IPS DF 6.9 (cell line): ENCODE measurements around the gene NECTIN4.

Experiments used
- DNase-seq: peaks from one replicate; pipeline ENCODE4 v3.0.0-alpha.2; 2013; ENCODE audit warnings: low read depth, low spot score
- H3K27ac ChIP-seq: one replicate; pipeline ENCODE4 v1.5.1; 2013; ENCODE audit warnings: low read length, control low read depth
- H3K27me3 ChIP-seq: 2 replicates; pipeline ENCODE4 v1.6.1; 2013; ENCODE audit warnings: mild to moderate bottlenecking, low read length; ENCODE audit not compliant: control insufficient read depth, insufficient read depth
- H3K36me3 ChIP-seq: 2 replicates; pipeline ENCODE4 v1.6.1; 2013; ENCODE audit warnings: low read length; ENCODE audit not compliant: control insufficient read depth, insufficient read depth
- H3K4me1 ChIP-seq: 2 replicates; pipeline ENCODE4 v1.6.1; 2013; ENCODE audit warnings: low read length; ENCODE audit not compliant: control insufficient read depth, insufficient read depth
- H3K4me3 ChIP-seq: 2 replicates; pipeline ENCODE4 v1.5.1; 2013; ENCODE audit warnings: mild to moderate bottlenecking, low read length
- H3K9me3 ChIP-seq: 2 replicates; pipeline ENCODE4 v1.6.1; 2013; ENCODE audit warnings: low read length, inconsistent platforms; ENCODE audit not compliant: control insufficient read depth, insufficient read depth
- WGBS: extraction: QIAGEN DNeasy Blood & Tissue Kit; methylation state at CpG from one replicate; pipeline ENCODE4 v1.1.7; 2013; ENCODE audit warnings: mixed read lengths, missing lambda C conversion rate; ENCODE audit not compliant: insufficient read length, insufficient coverage; 5-methylcytosine and 5-hydroxymethylcytosine counted together

NECTIN4 gene

DNA sequence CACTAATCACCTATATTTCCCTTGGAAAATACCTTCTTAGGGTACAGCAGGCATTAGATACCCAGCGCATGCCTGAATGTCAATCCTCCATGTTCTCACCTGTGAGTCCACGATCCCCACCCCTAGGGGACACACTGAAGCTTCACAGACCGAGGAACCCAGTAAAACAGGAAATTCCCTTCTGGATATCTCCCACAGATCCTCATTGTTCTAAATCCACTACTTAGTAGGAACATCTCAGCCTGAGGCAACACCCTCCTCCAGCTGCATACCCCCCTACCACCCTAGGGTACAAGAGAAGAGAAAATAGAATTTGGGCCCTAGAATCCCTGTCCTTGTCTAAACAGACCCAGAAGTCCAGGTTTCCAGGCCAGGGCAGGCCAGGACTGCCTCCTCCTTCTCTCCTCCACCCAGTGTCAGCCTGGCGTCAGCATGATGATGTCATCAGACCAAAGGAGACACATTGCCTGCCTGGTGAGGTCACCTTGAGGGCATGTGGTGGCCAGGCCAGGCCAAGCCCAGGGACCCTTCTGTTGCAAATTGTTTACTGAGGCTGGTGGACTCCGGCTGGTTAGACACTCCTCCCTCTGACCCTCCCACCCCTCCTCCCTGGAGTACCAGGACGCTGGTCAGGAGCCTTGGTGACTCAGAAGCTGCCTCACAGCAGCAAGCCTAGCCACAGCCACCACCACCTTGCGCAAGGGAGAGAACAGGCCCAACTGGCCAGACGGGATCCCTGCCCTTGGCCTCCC is 6.2 kb downstream of the NECTIN4 start:
- no peak overlapping the region for H3K27ac ChIP-seq
- no peak overlapping the region for H3K4me3 ChIP-seq
- no peaks in the 10 kb centered on the region for H3K36me3 ChIP-seq
- DNase-seq, result no peak
- H3K4me1 ChIP-seq, result no peaks in the 10 kb centered on the region
- no CpG with 5 or more reads among the region's 8 CpGs for WGBS
- H3K9me3 ChIP-seq, result no peaks in the 10 kb centered on the region
- H3K27me3 ChIP-seq, result no peaks in the 10 kb centered on the region

DNA sequence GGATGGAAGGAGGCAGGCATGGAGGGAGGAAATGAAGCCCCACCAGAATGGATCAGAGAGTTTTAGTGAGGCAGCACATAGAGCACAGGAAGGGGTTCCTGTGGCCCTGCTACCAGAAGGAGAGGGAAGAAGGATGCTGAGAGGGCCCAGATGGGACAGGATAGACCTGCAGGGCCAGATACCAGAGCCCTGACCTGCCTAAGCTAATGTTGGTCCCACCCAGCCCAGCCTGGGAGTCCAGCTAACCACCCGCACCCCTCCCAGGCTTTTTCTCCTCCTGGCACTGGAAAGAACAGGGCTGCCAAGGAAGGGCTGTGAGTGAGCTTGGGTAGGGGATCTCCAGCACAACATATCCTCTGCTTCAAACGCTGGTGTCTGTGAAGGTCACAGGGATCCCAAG is 6.9 kb downstream of the NECTIN4 start:
- no peaks in the 10 kb centered on the region for H3K27me3 ChIP-seq
- H3K4me1 ChIP-seq, result no peaks in the 10 kb centered on the region
- no peak for DNase-seq
- no peaks in the 10 kb centered on the region for H3K9me3 ChIP-seq
- H3K36me3 ChIP-seq, result no peaks in the 10 kb centered on the region
- no peak overlapping the region for H3K27ac ChIP-seq
- no peak overlapping the region for H3K4me3 ChIP-seq
- WGBS, result no CpG with 5 or more reads among the region's 2 CpGs

DNA sequence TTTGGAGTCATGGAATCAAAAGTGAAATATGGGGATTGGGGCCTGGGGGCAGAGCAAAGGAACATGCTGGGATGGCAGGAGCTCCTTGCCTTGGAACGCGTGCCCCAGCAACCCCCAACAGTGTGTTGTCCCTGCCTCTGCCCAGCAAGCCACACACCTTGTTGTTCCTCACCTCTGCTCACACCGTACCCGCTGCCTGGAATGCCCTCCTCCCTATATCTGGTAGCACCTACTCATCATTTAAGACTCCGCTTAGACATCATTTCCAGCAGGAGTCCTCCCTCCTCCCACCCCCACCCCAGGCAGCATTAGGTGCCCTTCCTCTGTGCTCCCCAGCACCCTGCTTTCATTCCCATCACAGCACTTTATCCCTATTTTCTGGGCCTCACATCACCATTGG is 7.8 kb downstream of the NECTIN4 start:
- H3K4me3 ChIP-seq, result no peak overlapping the region
- no peaks in the 10 kb centered on the region for H3K4me1 ChIP-seq
- H3K9me3 ChIP-seq, result no peaks in the 10 kb centered on the region
- H3K27me3 ChIP-seq, result no peaks in the 10 kb centered on the region
- DNase-seq, result no peak
- no CpG with 5 or more reads among the region's 5 CpGs for WGBS
- H3K27ac ChIP-seq, result no peak overlapping the region
- H3K36me3 ChIP-seq, result no peaks in the 10 kb centered on the region

DNA sequence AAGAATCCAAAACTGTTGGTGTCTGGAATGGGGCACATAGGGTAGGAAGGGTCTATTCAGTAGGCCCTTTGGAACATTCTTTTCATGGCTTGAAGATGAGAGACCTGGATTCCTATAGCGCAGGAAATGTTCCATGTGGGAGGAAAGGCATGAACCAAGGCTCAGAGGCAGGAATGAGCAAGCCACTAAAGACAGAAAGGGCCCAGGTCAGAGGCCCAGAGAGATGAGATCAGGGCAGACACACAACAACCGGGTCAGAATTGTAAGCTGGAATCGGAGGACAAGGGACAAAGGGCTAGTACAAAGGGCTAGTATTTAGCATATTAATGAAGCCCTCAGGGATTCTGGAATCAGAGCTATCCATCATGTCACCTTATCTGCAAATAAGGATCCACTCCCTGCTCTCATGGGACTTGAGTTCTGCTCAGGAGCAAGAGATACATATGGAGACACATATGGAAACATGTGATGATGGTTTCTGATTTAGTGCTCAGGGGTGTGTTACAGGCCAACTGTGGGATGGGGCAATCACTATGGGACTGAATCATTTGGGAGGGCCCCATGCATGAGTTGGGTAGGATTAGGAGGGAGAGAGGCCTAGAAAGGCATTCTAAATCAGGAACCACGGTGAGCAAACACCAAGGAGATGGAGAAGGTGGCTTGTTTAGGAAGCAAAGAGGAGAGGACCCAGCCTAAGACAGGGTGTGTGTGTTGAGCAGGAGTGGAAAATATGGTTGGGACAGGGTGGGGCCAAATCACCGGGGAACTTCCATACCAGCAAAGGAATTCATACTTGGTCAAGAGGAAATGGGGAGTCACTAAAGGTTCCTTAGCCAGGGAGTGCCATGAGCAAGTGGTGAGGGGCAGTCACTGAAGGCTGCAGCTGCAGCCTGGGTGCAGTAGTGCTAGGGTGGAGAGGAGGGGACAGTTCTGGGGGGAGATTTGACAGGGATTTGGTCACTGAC is 8.6 kb downstream of the NECTIN4 start:
- no CpG with 5 or more reads among the region's 5 CpGs for WGBS
- H3K4me3 ChIP-seq, result no peak overlapping the region
- H3K27me3 ChIP-seq, result no peaks in the 10 kb centered on the region
- no peak for DNase-seq
- H3K9me3 ChIP-seq, result no peaks in the 10 kb centered on the region
- H3K27ac ChIP-seq, result no peak overlapping the region
- no peaks in the 10 kb centered on the region for H3K4me1 ChIP-seq
- no peaks in the 10 kb centered on the region for H3K36me3 ChIP-seq

DNA sequence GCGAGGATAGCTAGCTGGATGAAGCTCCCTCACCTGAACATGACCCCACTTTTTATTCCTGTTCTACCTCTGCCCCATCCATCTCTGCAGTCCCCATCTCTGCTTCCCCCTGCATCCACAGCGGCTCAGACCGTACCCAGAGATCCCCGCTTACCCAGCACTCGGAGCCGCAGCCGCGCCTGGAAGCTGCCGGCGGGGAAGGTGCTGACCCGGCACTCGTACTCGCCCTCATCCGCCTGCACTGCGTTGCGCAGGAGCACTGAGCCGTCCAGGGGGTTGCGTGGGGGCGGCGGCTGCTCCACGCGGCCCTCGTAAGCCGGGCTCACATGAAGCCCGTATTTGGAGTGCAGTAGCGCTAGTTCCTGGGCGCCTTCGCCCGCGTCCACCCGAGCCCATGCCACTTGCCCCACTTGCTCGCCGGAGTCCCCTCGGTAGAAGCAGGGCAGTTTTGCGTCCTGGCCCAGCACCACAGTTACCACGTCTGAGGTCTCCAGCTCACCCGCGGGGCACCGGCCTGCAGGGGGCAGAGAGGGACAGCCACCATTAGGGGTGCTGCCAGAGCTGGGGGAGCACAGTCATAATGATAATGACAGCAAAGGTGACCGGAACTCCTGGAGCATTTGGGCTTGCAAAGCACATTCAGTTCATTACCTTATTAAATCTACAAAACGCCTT is 9.8 kb downstream of the NECTIN4 start:
- no peak for DNase-seq
- H3K27ac ChIP-seq, result no peak overlapping the region
- H3K4me1 ChIP-seq, result no peaks in the 10 kb centered on the region
- H3K36me3 ChIP-seq, result no peaks in the 10 kb centered on the region
- H3K4me3 ChIP-seq, result no peak overlapping the region
- H3K27me3 ChIP-seq, result no peaks in the 10 kb centered on the region
- no CpG with 5 or more reads among the region's 41 CpGs for WGBS
- H3K9me3 ChIP-seq, result no peaks in the 10 kb centered on the region

DNA sequence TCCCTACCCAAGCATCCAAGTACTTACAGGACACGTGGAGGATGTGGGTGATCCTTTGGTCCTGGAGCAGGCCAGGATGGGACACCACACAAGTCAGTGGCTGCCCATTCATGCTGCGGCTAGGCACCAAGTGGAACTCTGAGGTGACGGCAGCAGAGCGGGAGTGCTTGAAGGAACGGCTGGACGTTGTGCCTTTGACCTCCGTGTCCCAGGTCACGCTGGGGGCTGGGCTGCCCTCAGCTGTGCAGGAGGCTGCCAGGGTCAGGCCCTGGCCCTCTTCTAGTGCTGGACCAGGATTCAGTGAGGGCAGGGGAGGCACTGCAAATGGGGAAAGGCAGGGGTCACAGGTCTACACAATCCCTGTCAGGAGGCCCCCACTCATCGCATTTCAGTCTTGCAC is 11.9 kb downstream of the NECTIN4 start:
- Histone ChIP-seq H3K36me3 (no peaks in the 10 kb centered on the region), H3K27me3 (no peaks in the 10 kb centered on the region), H3K4me3 (no peak overlapping the region), H3K4me1 (no peaks in the 10 kb centered on the region), H3K9me3 (no peaks in the 10 kb centered on the region), H3K27ac (no peak overlapping the region)
- no CpG with 5 or more reads among the region's 9 CpGs for WGBS
- DNase-seq, result no peak

DNA sequence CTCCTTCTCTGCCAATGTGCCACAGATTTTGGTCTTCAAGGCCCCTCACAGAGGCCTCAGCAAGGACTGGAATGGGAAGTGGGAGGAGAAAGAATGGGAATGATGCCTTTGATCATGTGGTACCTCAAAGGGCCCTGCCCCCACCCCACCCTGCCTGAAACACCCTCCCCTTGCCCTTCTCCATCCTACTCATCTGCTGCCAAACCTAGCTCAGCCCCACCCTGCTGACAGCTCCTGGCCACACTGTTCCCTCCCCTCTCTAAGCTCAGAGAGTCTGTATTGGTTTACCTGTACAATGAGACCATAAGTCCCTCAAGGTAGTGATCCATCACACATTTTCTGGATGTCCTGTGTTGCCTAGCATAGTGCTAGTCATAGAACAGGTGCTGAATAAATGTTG is 12.9 kb downstream of the NECTIN4 start:
- Histone ChIP-seq H3K36me3 (no peaks in the 10 kb centered on the region), H3K4me3 (no peak overlapping the region), H3K4me1 (no peaks in the 10 kb centered on the region), H3K27ac (no peak overlapping the region), H3K27me3 (no peaks in the 10 kb centered on the region), H3K9me3 (no peaks in the 10 kb centered on the region)
- DNase-seq, result no peak

DNA sequence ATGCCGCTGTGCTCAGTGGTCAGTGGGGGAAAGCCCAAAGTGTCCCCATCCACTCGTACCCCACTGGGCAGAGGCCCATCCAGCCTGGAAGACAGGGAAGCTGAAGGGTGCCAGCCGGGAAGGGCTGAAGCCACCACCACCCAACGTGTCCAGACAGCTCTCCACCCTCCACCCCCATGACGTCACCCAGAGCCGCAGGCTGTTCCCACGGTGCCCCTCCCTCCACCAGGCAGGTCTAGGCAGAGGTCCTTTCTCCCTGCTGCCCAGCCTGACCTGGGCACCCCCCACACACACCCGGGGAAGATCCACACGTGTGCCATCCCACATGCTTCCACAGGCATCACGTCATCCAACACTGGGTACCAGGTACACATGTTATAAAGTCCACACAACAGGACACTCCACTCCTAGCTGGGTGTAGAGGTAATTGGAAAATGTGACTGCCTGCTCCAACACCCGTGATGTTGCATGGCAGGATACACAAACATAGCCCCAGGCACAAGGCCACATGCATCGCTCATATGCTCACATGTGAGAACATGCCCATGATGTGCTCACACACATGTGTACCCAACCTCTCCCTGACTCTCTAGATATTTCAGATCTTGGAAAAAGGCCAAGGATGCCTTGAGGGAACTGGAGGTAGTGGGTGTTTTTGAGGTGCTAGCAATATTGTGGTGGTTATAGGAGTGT is 14.5 kb downstream of the NECTIN4 start:
- no peaks in the 10 kb centered on the region for H3K36me3 ChIP-seq
- no peak for DNase-seq
- no peaks in the 10 kb centered on the region for H3K4me1 ChIP-seq
- WGBS, result no CpG with 5 or more reads among the region's 12 CpGs
- H3K27me3 ChIP-seq, result no peaks in the 10 kb centered on the region
- H3K9me3 ChIP-seq, result no peaks in the 10 kb centered on the region
- H3K27ac ChIP-seq, result no peak overlapping the region
- H3K4me3 ChIP-seq, result no peak overlapping the region

DNA sequence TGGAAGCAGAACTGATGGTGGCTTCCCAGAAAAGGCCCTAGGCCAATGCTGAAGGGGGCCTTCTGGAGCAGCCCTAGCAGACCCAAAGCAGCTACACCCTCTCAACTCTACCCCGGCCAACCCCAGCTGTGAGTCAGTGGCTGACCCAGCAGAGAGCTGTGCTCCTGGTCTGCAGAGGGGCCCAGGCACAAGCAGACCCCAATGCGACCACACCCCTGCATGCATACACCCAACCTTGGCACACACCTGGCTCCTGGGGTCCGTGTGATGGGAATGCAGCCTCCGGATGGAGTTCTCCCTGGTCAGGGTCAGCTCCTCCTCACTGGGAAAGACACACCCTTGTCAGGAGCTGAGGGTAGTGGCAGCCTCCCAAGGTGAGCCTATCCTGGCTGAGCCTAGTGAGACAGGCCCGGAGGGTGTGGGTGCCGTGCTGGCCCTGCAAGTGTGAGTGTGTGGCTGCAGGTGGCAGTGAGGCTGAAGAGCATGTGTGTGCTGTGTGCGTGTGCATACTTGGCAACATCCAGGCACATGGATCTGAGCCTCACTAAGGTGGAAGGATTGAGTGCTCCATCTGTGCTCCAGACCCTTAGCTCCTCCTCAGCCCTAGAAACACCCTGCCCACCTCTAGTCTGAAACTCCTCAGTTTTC is 15.8 kb downstream of the NECTIN4 start:
- no peaks in the 10 kb centered on the region; the same call in 1 of the 2 replicates for H3K4me1 ChIP-seq
- WGBS, result no CpG with 5 or more reads among the region's 7 CpGs
- no peaks in the 10 kb centered on the region for H3K27me3 ChIP-seq
- no peaks in the 10 kb centered on the region for H3K9me3 ChIP-seq
- no peak overlapping the region for H3K27ac ChIP-seq
- no peaks in the 10 kb centered on the region for H3K36me3 ChIP-seq
- DNase-seq, result no peak
- H3K4me3 ChIP-seq, result no peak overlapping the region
